ENCODE data around the gene DISC1. TPM values are rescaled to one million over a fixed set of nuclear protein-coding genes. Genes with fewer than 3 reads are reported as not detected.

The DISC1 gene
- total and polyA plus RNA-seq, 2 of the 13 experiments (the other 11 are each of a cell fraction or from before 2014, with no cell fraction given): 4.2 to 4.6 TPM

- TF ChIP-seq AKNA (CRISPR knock-in tag; IDR thresholded peaks at IDR 0.05; ENCODE audit: borderline replicate concordance) (no peak), MAF1 (CRISPR knock-in tag; IDR thresholded peaks at IDR 0.05; ENCODE audit: borderline replicate concordance) (no peak), LBX2 (CRISPR knock-in tag; IDR thresholded peaks at IDR 0.05; ENCODE audit: borderline replicate concordance) (no peak), MNT (IDR thresholded peaks at IDR 0.05) (peak; percentile 81), ZNF337 (CRISPR knock-in tag; IDR thresholded peaks at IDR 0.05; ENCODE audit: borderline replicate concordance, low read depth) (no peak), MEF2D (CRISPR knock-in tag; IDR thresholded peaks at IDR 0.05) (no peak), CHD4 (IDR thresholded peaks at IDR 0.05; ENCODE audit: borderline replicate concordance, low read length) (no peak), PTBP1 (IDR thresholded peaks at IDR 0.05; ENCODE audit: low read depth, low read length, poor library complexity, severe bottlenecking) (no peak), POGZ (CRISPR knock-in tag; IDR thresholded peaks at IDR 0.05) (no peak), MAFF (IDR thresholded peaks at IDR 0.05; ENCODE audit: low read depth, low read length) (0 out of 2 replicates have a peak, but pooled peaks have one; percentile 39), BORCS8-MEF2B (CRISPR knock-in tag; IDR thresholded peaks at IDR 0.05) (no peak), HNF1B (CRISPR knock-in tag; IDR thresholded peaks at IDR 0.05) (no peak), MTA3 (CRISPR knock-in tag; IDR thresholded peaks at IDR 0.05) (no peak), POLR2G (IDR thresholded peaks at IDR 0.05; ENCODE audit: low read depth, low read length) (no peak), THAP11 (CRISPR knock-in tag; IDR thresholded peaks at IDR 0.05) (0 out of 2 replicates have a peak, but pooled peaks have one; percentile 13), ZBTB1 (CRISPR knock-in tag; IDR thresholded peaks at IDR 0.05; ENCODE audit: borderline replicate concordance) (no peak), MTA1 (CRISPR knock-in tag; IDR thresholded peaks at IDR 0.05; ENCODE audit: borderline replicate concordance) (no peak)
- TF ChIP-seq, protein P1, sequence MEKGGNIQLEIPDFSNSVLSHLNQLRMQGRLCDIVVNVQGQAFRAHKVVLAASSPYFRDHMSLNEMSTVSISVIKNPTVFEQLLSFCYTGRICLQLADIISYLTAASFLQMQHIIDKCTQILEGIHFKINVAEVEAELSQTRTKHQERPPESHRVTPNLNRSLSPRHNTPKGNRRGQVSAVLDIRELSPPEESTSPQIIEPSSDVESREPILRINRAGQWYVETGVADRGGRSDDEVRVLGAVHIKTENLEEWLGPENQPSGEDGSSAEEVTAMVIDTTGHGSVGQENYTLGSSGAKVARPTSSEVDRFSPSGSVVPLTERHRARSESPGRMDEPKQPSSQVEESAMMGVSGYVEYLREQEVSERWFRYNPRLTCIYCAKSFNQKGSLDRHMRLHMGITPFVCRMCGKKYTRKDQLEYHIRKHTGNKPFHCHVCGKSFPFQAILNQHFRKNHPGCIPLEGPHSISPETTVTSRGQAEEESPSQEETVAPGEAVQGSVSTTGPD (CRISPR knock-in tag; IDR thresholded peaks at IDR 0.05): no peak
- TF ChIP-seq, protein P2, sequence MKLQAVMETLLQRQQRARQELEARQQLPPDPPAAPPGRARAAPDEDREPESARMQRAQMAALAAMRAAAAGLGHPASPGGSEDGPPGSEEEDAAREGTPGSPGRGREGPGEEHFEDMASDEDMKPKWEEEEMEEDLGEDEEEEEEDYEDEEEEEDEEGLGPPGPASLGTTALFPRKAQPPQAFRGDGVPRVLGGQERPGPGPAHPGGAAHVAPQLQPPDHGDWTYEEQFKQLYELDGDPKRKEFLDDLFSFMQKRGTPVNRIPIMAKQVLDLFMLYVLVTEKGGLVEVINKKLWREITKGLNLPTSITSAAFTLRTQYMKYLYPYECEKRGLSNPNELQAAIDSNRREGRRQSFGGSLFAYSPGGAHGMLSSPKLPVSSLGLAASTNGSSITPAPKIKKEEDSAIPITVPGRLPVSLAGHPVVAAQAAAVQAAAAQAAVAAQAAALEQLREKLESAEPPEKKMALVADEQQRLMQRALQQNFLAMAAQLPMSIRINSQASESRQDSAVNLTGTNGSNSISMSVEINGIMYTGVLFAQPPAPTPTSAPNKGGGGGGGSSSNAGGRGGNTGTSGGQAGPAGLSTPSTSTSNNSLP (IDR thresholded peaks at IDR 0.05; ENCODE audit: low read depth, low read length): no peak
Measured at GRCh38 chr1:231632119-231632518, 5.5 kb downstream of the DISC1 start (continued).
